HL-60/S4 (cell line): ENCODE measurements around the gene BTBD1.
"Not testable (repeated sequence)": the region's sequence is repeated elsewhere in the genome, so short reads cannot be mapped to it uniquely, and the experiment has no call there.

Experiments used
- in situ Hi-C: fragments of 300-500 bp; cut with MboI; formaldehyde crosslinking; loops from 2 replicates; pipeline ENCODE4 v1.14.3; 2022; ENCODE audit warnings: low sequenced_read_pairs

BTBD1 gene

GRCh38 chr15:83094583-83094982 lies 27.5 kb upstream of the BTBD1 start:
- in situ Hi-C loops, result no loop called here

GRCh38 chr15:83092309-83092976 lies 25.4 kb upstream of the BTBD1 start:
- in situ Hi-C loops, result no loop called here

GRCh38 chr15:83091965-83092308 lies 24.9 kb upstream of the BTBD1 start:
- in situ Hi-C loops, result not testable (repeated sequence)

- in situ Hi-C loops, result no loop called here
Measured at GRCh38 chr15:83090465-83090864, 23.4 kb upstream of the BTBD1 start.

- in situ Hi-C loops, result no loop called here
Measured at GRCh38 chr15:83088876-83089275, 21.8 kb upstream of the BTBD1 start.

GRCh38 chr15:83087576-83087975 lies 20.5 kb upstream of the BTBD1 start:
- in situ Hi-C loops, result no loop called here

GRCh38 chr15:83085864-83086552 lies 19.0 kb upstream of the BTBD1 start:
- in situ Hi-C loops, result not testable (repeated sequence)

- in situ Hi-C loops, result not testable (repeated sequence)
Measured at GRCh38 chr15:83085461-83085860, 18.4 kb upstream of the BTBD1 start.

GRCh38 chr15:83082730-83083386 lies 15.8 kb upstream of the BTBD1 start:
- in situ Hi-C loops, result no loop called here

GRCh38 chr15:83081256-83082014 lies 14.4 kb upstream of the BTBD1 start:
- in situ Hi-C loops, result no loop called here

GRCh38 chr15:83078712-83079111 lies 11.7 kb upstream of the BTBD1 start:
- in situ Hi-C loops, result no loop called here

GRCh38 chr15:83077491-83078230 lies 10.6 kb upstream of the BTBD1 start:
- in situ Hi-C loops, result no loop called here

GRCh38 chr15:83069211-83069642 lies 2.2 kb upstream of the BTBD1 start:
- in situ Hi-C loops, result not testable (repeated sequence)

- in situ Hi-C loops, result no loop called here
Measured at GRCh38 chr15:83068054-83068453, 1.0 kb upstream of the BTBD1 start.

- in situ Hi-C loops, result no loop called here
Measured at GRCh38 chr15:83067638-83067962, 548 bp upstream of the BTBD1 start.

GRCh38 chr15:83066034-83066733 lies 868 bp downstream of the BTBD1 start:
- in situ Hi-C loops, result no loop called here

GRCh38 chr15:83065431-83065830 lies 1.6 kb downstream of the BTBD1 start:
- in situ Hi-C loops, result no loop called here

- in situ Hi-C loops, result no loop called here
Measured at GRCh38 chr15:83064859-83065258, 2.2 kb downstream of the BTBD1 start.

GRCh38 chr15:83063551-83063950 lies 3.5 kb downstream of the BTBD1 start:
- in situ Hi-C loops, result no loop called here

- in situ Hi-C loops, result no loop called here
Measured at GRCh38 chr15:83062768-83063180, 4.3 kb downstream of the BTBD1 start.
